Hindlimb muscle (tissue), 1 donor: ENCODE measurements around the gene NR2E1. TPM values are rescaled to one million over a fixed set of nuclear protein-coding genes. Genes with fewer than 3 reads are reported as not detected.

ENCODE experiments used
- DNase-seq: peaks from one replicate; pipeline ENCODE4 v3.0.0-alpha.2; 2013
- polyA plus RNA-seq: library from polyadenylated mRNA; unstranded; fragments of 120-200 nt; gene quantifications from one replicate; pipeline ENCODE4 v1.2.1, GENCODE V29; 2013; ENCODE audit not compliant: insufficient read length

The NR2E1 gene
- polyA plus RNA-seq, 1 donor, result not detected

DNA sequence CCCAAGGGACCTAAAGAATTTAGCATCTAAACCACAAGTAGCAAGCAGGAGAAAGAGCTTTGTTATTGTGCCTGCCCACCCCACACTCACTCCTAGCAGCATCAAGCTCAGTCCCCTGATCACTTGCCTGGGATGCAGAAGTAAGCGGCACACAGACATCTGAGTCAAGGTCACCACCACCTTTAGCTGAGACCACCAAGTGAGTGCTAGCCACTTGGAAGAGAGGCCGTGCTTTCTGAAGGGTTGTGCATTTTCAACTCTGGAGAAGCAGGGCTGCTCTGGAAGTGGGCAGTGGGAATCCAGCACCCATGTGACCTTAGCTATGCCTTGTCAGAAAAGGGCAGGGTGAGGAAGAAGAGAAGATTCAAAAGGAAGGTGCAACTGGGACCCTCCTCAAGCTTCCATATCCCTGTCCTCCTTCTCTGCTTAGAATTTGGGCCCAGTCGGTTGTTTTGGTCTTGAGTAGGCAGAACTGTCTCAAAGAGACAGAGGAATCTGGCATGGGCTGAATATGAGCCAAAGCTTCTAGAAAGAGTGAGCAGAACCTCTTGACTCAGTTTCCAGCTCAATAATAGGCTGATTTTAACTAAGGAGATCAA is 6.2 kb downstream of the NR2E1 start:
- DNase-seq, result no peak

DNA sequence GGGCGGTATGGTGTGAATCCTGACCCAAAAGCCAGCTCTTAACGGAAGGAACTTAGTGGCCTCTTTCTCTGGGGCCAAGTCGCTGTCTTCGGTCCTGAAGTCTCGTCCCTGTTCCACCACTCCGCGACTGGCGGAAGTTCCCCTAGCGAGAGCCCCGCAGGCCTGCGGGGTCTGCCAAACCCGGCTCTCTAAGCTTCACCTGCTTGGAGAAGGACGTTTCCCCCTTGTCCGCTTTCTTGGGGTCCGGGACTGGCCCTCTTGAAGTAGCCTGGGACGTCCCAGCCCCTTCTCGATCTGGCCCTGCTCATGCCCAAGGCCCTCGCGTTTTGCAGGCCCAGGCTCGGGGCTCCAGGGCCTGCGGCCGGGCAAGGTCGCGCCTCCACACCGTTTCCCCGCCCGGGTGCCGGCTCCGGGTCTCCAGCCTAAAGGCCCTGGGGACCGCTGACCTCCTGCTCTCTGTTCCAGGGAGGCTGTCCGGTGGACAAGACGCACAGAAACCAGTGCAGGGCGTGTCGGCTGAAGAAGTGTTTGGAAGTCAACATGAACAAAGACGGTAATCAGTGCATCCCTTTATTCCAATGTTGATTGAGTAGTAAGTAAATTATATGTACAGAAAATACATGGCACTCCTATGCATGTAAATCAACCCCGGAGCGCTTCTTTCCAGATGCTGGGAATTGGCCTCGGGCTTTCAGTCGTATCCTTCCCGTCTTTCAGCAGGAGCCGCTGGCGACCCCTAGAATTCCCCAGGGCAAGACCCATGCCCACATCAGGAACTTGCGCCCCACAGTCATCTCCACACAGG is 8.8 kb downstream of the NR2E1 start:
- DNase-seq, result peak; percentile 50

DNA sequence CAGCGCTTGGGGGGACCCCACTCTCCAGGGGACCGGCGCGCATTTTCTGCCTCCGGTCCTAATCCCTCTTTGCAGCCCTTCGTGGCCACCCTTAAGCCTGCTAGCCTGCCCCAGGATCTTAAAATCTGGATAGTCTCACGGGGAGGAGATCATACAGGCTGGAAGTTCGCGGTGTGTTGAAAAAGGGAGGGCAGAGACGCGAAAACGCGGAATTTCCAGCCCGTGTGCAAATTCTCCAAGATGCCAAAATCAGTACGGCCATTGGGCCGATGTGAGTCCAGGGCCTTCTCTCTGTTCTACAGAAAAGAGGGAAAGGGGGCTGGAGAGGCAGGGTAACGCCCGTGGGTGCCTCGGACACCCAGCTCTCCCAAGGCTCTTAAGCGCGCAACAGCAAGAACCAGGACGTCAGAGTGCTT is 9.4 kb downstream of the NR2E1 start:
- DNase-seq, result no peak

DNA sequence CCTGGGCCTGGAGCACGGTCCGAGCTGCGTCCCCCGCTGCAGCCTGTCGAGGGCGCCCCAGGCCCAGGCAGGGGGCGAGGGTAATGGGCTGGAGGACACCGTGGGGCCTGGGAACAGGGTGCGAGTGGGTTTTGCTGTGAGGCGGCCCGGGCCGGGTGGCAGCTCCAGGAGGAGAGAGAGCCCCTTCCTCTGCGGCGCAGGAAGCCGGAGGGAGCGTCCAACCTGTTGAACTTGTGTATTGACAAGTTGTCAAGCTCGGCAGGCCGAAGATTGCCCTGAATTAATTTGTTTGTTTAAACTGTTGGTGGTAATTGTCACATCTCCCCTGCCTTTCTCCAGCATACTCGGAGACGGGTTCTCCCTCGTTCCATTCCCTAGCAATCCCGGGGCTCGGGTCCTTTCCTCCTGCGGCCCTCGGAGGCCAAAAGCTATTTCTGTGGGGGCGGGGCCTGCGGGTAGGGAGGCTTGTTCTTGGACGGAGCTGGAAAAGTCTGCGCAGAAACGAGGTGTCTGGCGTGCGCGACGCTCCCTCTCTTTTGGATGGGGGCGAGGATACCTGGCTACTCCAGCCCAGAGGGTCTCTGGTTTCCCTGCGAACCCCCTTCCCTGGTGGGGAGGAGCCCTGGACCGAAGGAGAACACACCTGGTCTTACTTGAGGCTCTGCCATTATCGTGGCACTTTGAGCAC is 9.9 kb downstream of the NR2E1 start:
- DNase-seq, result no peak

DNA sequence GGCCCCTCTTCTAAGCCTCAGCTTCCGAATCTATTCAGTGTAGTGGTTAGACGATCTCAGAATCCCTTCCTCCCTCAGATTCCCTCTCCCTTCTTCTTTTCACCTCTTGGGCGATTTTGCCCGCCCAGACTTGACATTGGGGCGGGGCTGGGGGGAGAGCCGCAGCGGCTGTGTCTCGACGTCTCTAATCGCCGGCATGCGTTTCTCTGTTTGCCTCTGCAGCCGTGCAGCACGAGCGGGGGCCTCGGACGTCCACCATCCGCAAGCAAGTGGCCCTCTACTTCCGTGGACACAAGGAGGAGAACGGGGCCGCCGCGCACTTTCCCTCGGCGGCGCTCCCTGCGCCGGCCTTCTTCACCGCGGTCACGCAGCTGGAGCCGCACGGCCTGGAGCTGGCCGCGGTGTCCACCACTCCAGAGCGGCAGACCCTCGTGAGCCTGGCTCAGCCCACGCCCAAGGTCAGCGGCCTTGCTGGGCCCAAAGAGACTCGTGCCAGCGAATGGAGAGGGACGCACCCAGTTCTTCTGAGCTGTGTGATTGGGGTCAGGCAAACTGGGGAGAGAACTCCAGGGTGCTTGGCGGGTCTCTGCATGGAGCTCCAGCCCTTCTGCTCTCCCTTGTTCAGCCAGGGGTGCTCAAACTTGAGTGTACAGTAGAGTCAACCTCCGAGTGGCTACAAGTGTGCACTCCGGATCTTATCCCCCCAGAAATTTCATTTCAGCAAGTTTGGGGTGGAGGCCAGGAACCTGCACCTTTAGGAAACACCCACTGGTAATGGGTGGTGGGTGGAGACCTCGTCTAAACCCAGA is 10.7 kb downstream of the NR2E1 start:
- DNase-seq, result no peak

DNA sequence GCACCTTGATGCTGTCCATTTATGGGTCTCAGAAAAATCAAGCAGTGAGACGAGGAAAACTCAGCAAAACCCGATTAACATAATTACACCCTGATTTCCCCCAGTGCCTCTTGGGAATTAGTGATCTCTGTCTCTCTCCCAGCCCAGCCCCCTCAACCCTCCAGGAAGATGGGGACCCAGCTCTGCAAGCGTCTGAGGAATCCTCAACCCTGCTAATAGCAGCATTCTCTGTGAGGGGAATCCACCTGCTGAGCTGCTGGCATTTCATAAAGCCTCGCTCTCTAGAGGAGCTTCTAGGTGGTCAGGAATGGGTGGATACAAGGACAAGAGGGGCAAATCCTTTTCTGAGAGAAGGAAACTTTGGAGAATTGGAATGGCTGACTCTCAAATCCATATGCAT is 13.9 kb downstream of the NR2E1 start:
- DNase-seq, result no peak

DNA sequence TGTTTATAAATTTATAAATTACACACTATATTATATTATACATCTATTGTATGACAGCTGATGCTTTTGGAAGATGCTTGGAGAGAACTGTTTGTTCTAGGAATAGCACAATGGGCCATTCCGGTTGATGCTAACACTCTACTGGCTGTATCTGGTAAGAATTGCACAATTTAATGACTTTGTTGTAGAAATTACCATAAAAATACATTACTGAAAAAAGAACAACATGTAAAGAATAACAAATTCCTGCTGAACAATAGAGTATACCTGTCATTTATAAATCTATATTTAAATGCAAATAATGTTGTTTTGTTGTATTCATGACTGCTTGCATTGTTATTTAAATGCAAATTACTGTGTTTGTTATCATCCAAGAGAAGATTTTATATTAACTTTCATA is 14.4 kb downstream of the NR2E1 start:
- no peak for DNase-seq

DNA sequence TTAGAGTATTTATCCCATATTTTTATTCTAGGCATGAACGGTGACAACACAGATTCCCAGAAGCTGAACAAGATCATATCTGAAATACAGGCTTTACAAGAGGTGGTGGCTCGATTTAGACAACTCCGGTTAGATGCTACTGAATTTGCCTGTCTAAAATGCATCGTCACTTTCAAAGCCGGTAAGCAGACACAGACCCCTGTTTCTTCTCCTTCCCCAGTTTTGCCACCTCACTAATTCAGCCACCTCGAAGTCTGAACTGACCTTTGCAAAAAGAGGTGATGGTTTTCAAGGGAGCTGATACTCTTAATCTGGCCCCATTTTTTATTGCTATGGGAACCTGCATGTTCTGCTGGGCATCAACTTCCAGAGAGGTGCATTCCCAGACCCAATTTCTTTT is 15.0 kb downstream of the NR2E1 start:
- DNase-seq, result no peak

DNA sequence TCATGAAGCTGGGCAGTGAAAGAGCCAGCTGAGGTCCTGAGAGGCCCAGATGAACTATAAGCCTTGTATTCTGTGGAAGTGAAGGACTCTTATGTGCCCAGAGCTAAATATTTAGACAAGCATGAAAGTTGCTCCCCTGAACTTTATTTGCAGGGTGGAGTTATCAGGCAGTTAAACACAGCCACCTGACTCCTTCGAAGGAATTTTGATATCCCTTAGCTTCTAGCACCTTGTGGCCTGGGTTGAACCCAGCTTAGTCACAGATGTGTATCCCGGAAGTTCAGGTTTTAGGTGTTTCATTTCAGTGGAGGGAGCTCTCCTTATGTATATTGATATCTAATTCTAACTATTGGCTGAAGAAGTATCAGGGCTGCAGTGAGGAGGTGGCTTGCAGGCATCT is 20.4 kb downstream of the NR2E1 start:
- no peak for DNase-seq

DNA sequence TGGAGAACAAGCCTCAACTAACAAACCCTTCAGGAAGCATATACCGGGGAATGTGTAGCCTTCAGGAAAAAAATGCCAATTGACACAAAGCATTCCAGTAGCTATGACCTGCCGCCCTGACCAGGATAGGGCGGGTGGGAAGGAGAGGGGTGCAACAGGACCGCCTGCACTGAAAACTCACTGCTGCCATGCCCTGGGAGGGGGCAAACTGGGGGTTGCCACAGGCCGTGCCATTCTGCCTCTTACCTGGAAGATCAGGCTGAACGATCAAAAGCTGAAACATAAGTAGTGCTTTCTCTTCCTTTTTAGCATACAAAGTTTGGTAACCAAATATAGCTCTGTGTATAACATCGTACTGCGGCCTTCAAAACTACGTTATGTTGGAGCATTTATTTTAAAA is 21.7 kb downstream of the NR2E1 start:
- no peak for DNase-seq

DNA sequence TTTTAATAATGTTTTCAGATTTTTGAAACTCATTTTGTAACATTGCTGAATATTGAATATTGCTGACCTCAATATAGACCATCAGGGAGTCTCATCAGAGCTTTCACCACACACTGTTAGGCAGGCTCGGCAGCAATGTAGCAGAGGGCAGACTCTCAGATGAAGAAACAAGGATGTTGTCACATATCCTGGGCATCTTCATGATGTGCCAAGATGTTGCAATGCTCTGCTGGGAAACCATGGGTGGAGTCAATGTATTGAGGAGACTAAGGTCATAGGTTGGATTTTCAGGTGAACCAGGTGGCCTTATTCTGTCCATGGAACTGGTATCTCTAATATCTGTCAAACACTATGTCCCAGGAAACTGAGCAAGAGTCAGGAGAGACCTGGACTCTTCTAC is 27.3 kb downstream of the NR2E1 start:
- DNase-seq, result no peak

DNA sequence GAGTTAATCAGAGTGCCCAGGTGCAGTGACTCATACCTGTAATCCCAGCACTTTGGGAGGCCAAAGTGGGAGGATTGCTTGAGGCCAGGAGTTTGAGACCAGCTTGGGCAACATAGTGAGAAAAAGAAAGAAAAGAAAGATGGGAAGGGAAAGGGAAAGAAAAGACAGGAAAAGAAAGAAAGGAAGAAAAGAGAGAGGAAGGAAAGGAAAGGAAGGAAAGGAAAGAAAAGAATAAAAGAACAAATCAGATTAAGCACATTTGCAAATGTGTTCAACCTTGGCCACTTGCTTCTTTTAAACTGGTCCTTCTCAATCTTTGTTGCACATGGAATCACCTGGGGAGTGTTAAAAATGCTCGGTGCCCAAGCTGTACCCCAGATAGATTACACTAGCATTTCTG is 28.0 kb downstream of the NR2E1 start:
- DNase-seq, result no peak

DNA sequence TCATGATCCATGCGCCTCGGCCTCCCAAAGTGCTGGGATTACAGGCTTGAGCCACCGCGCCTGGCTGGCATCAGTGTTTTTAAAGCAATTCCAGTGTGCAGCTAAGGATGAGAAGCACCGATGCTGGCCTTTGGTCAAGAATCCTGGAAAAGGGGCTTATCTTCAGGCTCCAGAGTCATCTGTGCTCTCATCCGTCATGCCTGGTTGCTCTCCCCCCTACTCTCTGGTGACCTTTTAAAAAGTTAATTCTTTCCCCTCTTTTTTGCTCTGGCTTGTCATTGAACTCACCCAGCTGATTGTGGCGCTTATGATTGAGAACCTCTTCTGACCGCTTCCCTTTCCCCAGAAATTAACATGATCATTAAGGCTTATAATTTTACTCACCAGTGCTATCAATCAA is 28.7 kb downstream of the NR2E1 start:
- no peak for DNase-seq

DNA sequence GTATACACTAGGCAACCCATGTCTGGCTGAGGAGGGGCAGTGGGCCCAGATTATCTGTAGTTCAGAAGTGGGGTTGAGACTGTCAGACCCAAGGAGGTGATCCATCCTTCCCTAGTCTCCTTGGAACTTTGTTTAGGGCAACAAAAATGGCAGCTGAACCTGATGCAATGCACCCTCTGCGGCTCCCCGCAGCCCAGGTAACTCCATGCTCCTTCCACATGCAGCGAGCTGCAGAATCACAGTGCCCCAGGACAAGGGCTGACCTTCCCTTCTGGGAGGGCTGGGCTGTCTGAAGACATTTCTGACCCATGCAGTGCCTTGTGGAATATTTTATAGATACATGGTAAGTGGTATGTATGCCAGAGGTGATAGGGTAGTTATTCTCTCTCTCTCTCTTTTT is 29.4 kb downstream of the NR2E1 start:
- DNase-seq, result no peak

DNA sequence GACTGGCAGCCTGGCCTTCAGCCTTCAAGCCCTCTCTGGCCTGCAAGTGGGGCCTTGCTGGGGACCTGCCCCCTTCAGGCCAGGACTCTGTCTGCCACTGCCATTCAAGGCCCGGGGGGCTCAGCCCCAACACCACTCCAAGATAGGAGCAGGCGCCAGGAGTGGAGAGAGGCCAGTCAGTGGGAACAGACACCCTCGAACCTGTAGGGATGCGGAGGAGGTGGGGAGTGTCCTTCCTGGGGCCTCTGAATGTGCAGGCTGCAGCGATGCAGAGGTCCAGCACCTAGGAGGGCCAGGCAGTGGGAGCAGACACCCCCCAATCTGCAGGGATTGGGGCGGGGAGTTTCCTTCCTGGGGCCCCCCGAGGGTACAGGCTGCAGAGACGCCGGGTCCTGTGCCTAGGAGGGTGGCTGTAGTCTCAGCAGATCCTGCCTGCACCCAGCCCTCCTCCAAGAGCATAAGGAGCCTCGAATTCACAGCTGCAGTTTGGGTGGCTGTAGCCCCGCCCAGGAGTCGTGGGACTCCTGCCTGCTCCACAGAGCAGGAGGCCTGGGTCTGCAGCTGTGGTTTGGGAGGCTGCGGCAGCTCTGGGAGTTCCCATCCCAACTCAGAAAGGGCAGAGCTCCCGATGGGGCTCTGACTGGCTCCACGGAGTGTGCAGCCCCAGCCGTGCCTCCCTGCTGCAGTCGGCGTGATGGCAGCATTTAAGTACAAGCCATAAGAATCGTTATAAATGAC is 33.1 kb downstream of the NR2E1 start:
- DNase-seq, result no peak

DNA sequence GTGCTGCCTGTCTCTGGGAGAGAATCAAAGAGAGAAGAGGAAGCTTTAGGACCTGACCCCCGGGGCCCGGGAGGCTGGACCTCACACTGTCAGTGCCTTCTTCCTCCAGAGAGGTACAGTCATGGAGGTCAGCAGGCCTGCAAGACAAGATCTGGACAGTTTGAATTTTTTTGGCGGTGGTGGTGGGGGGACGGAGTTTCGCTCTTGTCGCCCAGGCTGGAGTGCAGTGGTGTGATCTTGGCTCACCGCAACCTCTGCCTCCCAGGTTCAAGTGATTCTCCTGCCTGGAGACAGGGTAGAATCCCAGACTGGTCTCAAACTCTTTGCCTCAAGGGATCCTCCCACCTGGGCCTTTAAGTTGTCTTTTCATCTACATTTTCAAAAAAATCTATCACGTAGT is 34.4 kb downstream of the NR2E1 start:
- no peak for DNase-seq

DNA sequence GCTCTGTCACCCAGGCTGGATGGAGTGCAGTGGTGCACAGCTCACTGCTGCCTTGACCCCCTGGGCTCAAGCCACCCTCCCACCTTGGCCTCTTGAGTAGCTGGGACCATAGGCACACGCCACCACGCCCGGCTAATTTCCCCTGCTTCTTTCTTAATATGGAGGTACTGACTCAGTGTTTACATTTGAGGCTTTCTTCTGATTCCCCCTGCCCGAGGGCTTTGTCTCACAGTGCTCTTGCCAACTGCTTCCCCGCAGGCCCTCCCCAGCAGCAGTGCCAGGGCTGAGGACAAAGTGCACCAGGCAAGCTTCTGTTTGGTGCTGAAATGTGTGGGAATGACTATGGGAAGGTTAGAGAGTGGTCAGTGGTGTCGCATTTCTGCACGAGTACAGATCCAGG is 34.8 kb downstream of the NR2E1 start:
- DNase-seq, result no peak

DNA sequence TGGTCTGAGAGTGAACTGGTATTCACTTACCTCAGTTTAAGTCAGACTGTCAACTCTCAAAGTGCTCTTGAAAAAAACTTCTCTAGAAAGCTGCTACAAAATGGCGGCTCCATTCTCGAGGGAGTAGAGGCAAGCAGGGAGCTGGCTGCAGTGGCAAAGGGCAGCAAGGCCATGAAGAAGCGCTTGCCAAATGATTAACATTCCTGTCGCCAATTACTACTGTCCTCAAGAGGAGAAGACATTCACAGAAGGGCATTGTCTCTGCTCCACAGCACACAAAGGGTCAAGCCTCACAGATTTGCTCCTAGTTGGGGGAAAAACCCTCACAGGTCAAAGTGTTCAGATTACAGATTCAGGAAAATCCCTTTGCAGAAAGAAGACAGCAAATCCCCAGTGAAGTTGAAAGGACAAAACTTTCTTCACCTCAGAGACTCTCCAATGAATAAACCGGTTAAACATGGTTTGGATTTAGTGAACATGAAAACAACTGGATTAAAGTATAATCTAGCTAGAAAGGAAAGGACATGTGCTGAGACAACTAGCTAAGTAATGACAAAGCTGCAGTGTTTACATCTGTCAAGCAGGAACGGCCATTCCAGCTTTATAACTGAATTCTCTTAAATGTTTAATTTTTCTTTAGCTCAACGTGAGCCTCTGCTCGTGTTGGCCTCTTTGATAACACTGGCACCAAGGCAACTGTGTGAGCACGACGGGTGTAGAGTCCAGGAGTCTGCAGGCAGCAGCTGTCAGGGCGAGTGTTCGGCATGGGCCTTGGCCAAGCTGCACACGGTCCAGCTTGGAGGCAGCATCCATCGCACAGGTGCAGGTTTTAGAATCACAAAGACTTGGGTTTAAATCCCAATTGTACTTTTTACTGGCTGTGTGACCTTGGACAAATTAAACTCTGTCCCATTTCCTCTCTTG is 37.6 kb downstream of the NR2E1 start:
- DNase-seq, result no peak

DNA sequence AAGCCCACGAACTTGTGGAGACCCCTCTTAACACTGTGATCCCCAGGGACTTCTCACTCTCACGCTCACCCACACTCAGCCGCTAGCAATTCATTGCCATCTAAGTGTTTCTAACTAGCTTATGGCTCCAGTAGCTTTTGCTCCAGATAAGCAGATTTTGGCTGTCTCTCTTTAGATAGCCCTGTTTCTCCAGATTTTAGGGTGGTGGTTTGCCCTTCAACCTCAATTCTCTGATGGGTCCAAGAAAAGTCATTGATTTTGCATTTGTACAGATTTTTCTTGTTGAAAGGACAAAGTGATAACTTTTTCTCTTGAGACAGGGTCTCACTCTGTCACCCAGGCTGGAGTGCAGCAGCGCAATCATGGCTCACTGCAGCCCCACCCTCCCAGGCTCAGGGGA is 41.2 kb downstream of the NR2E1 start:
- no peak for DNase-seq

DNA sequence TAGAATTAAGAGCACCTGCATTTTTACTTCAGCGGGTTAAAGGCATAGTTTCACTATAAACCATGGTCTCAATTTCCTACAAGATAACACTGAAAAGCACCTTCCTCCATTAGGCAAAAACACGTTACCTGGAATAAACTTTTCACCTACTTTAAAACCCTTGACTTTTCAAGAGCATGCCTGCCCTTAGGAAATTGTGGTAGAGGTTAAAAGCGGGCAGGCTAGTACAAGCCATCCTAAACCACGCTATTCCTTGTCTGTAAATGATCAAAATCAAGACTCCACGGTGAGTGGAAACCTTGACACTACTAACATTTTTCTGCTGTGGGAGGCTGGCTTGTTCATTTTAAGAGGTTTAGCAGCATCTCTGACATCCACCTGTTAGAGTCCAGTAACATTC is 43.9 kb downstream of the NR2E1 start:
- DNase-seq, result no peak

DNA sequence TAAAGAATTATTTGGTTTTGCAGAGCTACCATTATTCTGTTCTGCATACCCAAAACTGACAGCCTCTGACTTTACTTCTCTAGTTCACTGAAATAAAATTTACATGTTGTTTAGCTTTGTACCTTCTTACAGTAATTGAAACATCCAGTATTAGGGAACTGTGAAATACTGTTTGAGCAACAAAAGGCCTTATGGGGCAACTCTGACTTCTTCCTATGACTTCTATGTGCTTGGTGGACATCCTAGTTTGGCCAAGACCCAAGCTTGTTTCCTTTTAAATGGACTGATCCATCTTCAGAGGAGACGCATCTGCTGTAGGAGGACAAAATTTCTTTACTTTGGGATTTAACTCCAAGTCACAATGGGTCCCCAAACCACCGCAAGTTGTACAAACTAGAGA is 44.7 kb downstream of the NR2E1 start:
- no peak for DNase-seq
